Measurements from ENCODE around the gene SLC6A4. TPM values are rescaled to one million over a fixed set of nuclear protein-coding genes. Genes with fewer than 3 reads are reported as not detected.

SLC6A4 gene
- total and polyA plus RNA-seq, 2 donors (not counting 3 experiments of a cell fraction or from before 2014, with no cell fraction given): 0.25 TPM; not detected in 1

GRCh38 chr17:30174556-30174955 lies 60.9 kb downstream of the SLC6A4 start:
- intact Hi-C loops (cut with micrococcal nuclease): no loop called here
- H3K27me3 ChIP-seq (ENCODE audit: control insufficient read depth in 2 of 2, insufficient read depth in 2 of 2, low read length in 2 of 2): no peaks in the 10 kb centered on the region
- H3K27ac ChIP-seq (ENCODE audit: insufficient read depth, low read depth, low read length): no peak overlapping the region
- BruUV-seq (replicated peaks): no TSS peak
- H4K20me1 ChIP-seq (replicated peaks; ENCODE audit: control insufficient read depth, extremely low read depth, insufficient read depth, low read length): no peaks in the 10 kb centered on the region
- FAIRE-seq (peak; percentile 53), DNase-seq (ENCODE audit: low read depth, low spot score) (no peak)
- TF ChIP-seq CTCF (IDR thresholded peaks at IDR 0.05; ENCODE audit: extremely low read depth in 1 of 2, insufficient read depth in 1 of 2, low read depth in 1 of 2, low read length in 2 of 2) (no peak), JUN (IDR thresholded peaks at IDR 0.05; ENCODE audit: borderline replicate concordance, insufficient read depth, insufficient read length, low read depth) (no peak), EZH2 (IDR thresholded peaks at IDR 0.05; ENCODE audit: borderline replicate concordance, low read depth, low read length, severe bottlenecking) (no peak), MAX (IDR thresholded peaks at IDR 0.05; ENCODE audit: insufficient read depth, insufficient read length) (no peak), POLR2AphosphoS5 (IDR thresholded peaks at IDR 0.05; ENCODE audit: insufficient read depth, low read depth, low read length) (no peak), GATA2 (IDR thresholded peaks at IDR 0.05; ENCODE audit: insufficient read depth, insufficient read length, low read depth, low read length) (no peak), POLR2A (IDR thresholded peaks at IDR 0.05; ENCODE audit: low read depth, low read length) (no peak), MYC (IDR thresholded peaks at IDR 0.05; ENCODE audit: low read depth, low read length) (no peak), FOS (IDR thresholded peaks at IDR 0.05; ENCODE audit: borderline replicate concordance, insufficient read depth, low read length) (no peak)
- no peak overlapping the region for H3K4me3 ChIP-seq (replicated peaks in 1 of 3; ENCODE audit: insufficient read depth in 1 of 3, low read depth in 1 of 3, low read length in 3 of 3)
- H2AFZ ChIP-seq (ENCODE audit: low read depth, low read length): no peak overlapping the region
- H3K4me2 ChIP-seq (ENCODE audit: insufficient read depth, low read length): no peak overlapping the region
- H3K9me3 ChIP-seq (replicated peaks; ENCODE audit: control insufficient read depth, insufficient read depth, low read length): no peaks in the 10 kb centered on the region
- H3K79me2 ChIP-seq (ENCODE audit: control insufficient read depth, insufficient read depth, low read length): peaks cover 10% of the 10 kb centered on the region
- no peak overlapping the region for H3K9ac ChIP-seq (replicated peaks; ENCODE audit: extremely low read depth, insufficient read depth, low read length)
- peaks cover 0 to 7% of the 10 kb centered on the region in 2 experiments for H3K36me3 ChIP-seq (ENCODE audit: control insufficient read depth in 2 of 2, extremely low read depth in 1 of 2, insufficient read depth in 2 of 2, low read length in 2 of 2)
- POLR2A ChIA-PET: no interaction called here
- dilution Hi-C loops (cut with MboI; ENCODE audit: extremely low pct_ligation_motif_present, low sequenced_read_pairs): no loop called here
- no peaks in the 10 kb centered on the region for H3K9me1 ChIP-seq (replicated peaks; ENCODE audit: control insufficient read depth, extremely low read depth, insufficient read depth, low read length)
- no peaks in the 10 kb centered on the region for H3K4me1 ChIP-seq (ENCODE audit: control insufficient read depth, extremely low read depth, insufficient read depth, low read length)
- CTCF ChIA-PET: interaction anchor here (0.9 to 1.4 kb wide), 3 partner anchors 50 to 81 kb away, joined by 3 to 6 read pairs (median 3); partner anchors contain the start of gene SLC6A4
